ENCODE results near the gene PCDH10.

GRCh38 chr4:133147286-133147821 is 1.7 kb upstream of the PCDH10 start:
- no peak for TF ChIP-seq CTCF (IDR thresholded peaks at IDR 0.05; ENCODE audit: extremely low read depth in 1 of 2, insufficient read depth in 1 of 2, low read depth in 1 of 2, low read length in 2 of 2)
- no peak for TF ChIP-seq POLR2AphosphoS5 (IDR thresholded peaks at IDR 0.05; ENCODE audit: insufficient read depth, low read depth, low read length)
- no peak for TF ChIP-seq EZH2 (IDR thresholded peaks at IDR 0.05; ENCODE audit: borderline replicate concordance, low read depth, low read length, severe bottlenecking)

All from endothelial cell of umbilical vein (primary cell).